Measurements from ENCODE around the gene ARSI.

- no peak for TF ChIP-seq TAF1 (IDR thresholded peaks at IDR 0.05; ENCODE audit: borderline replicate concordance, low read depth, low read length)
- TF ChIP-seq POLR2A (IDR thresholded peaks at IDR 0.05; ENCODE audit: low read depth, low read length) = no peak
- no peak for TF ChIP-seq POLR2AphosphoS5 (IDR thresholded peaks at IDR 0.05; ENCODE audit: low read depth, low read length)
Measured at GRCh38 chr5:150254774-150255173, 47.9 kb downstream of the ARSI start.

Data from GM12892 (cell line).